GM21786 (cell line): Measurements from ENCODE around the gene IREB2.
"Not testable (repeated sequence)": the region's sequence is repeated elsewhere in the genome, so short reads cannot be mapped to it uniquely, and the experiment has no call there.

Experiments
- ATAC-seq: cut with Tn5 transposase; IDR thresholded peaks from one replicate; pipeline ENCODE4 v1.9.1; 2021; ENCODE audit not compliant: unreplicated experiment

IREB2 gene

DNA sequence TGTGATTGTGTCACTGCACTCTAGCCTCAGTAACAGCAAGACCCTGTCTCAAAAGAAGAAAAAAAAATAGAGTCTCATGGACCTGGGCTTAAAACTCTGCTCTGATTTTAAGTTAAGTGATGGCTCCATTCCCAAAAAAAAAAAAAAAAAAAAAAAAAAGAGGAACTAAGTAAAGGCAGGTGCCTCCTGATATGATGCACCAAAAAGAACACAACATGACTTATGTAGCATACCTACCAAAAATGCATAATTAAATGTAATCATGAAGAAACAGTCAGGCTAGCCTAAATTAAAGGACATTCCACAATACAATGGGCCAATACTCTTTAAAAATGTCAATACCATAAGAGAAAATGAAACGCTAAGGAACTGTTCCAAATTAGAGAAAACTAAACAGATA, 5.4 kb upstream of the IREB2 start:
- no peak for ATAC-seq

DNA sequence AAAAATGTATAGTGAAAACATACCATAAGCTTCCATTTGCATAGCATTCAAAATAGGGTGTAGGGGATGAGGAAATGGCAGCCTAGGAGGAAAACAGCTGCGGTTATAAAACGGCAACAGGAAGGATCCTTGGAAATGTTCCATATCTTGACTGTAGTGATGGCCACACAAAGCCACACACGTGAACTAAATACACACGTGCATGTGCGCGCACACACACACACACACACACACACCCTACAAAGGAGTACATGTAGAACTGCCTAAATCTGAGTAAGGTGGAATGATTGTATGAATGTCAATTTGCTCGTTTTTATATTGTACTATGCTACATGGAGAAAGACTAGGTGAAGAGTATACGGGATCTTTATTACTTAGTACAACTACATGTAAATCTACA, 3.9 kb upstream of the IREB2 start:
- ATAC-seq, result no peak

DNA sequence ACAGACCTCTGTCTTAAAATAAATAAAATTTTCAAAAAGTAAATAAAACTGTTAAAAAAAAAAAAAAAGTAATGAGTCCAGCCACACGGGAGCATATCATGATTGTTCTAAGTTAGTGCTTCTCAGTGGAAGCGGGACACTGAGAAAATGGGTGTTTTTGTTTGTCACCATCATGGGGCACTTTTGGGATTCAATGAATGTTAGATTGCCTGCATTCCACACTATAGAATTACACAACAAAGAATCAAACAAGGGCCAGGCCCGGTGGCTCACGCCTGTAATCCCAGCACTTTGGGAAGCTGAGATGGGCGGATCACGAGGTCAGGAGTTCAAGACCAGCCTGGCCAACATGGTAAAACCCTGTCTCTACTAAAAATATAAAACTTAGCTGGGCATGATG, 3.3 kb upstream of the IREB2 start:
- ATAC-seq, result not testable (repeated sequence)

DNA sequence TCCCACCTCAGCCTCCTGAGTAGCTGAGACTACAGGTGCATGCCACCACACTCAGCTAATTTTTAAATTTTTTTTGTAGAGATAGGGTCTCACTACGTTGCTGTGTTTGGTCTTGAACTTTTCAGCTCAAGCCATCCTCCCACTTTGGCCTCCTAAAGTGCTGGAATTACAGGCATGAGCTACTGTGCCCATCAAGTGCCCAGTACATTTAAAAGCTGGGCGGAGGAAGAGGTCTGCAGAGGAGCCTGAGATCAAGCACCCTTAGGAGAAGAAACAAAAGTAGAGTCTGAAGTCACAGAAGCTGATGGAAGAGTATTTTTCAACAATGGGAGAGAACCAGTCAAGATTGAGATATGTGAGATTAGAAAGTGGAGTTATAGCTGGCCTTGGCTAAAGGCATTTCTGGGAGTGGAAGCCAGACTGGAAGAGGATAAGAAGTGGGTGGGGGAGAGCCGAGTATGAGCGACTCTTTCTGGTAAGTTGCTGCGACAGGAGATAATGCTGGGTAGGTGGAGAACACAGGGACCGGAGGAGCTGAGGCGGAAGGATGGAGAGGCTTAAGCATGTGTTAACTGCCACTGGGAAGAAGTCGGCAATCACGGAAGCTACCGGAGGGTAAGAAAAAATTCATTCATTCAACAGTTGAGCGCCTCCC, 782 bp upstream of the IREB2 start:
- ATAC-seq, result no peak

DNA sequence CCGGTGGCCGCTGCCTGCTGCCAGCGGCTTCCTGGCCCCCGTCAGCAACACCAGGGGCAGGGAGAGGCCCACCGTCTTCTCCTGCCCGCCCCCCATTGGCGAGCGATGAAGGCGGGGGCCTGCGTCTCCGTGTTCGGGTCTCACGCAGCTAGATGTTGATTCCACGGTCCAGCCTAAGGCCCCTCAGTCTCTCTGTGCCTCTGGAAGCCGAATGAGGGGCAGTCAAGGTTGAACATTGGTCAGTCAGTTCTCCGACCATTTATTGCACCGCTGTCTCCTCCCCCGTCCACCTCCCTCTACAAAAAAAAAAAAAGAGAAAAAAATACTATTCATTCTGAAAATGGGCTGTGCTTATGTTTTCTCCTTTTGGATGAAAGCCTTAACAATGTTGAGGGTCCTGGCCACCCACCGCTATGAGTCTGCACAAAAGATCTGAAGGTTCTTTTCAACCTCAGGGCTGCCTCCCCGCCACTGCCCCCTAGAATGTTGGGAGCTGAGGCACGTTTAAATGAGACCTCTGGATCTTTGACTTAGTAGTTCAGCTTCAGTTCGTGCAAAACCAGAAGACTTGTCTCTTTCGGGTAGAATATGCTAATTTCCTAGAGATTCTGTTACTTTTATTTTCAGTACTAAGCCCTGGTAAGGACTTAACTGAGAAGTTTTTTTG, 736 bp downstream of the IREB2 start:
- peak; percentile 22 for ATAC-seq

DNA sequence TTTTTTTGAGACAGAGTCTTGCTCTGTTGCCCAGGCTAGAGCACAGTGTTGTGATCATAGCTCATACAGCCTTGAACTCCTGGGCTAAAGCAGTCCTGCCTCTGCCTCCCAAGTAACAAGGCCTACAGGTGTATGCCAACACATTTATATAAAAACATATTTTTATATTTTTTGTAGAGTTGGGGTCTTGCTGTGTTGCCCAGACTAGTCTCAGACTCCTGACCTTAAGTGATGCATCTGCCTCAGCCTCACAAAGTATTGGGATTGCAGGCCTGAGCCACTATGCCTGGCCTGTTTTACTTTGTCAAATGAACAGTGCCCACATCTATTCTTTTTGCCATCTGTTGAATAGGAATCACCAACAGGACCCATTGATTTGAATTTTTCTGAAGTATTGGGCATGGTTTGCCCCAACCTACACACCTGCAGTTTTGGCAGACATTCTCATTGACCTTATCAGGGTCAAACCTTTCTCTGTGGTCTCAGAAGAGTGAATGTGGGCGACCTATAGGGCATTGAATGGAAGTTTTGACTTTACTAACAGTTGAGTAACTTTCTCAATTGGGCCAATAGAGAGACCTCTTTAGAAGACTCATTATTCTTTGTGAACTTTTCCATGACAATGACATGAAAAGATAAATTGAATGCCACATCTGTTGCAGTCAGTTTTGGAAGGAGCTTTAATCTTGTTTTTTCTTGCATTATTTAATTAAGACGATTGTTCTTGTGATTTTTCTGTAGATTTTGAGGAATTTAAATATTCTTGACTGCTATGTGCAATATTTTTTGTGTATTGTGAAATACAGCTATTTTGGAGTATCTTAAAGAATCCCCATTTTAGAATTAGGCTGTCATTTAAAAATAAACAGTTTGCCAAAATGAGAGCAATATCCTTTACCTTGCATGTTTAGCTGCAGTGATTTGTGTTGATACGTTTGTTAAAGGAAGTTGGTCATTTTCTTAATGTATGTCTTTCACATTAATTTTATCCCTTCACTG, 2.7 kb downstream of the IREB2 start:
- no peak for ATAC-seq

DNA sequence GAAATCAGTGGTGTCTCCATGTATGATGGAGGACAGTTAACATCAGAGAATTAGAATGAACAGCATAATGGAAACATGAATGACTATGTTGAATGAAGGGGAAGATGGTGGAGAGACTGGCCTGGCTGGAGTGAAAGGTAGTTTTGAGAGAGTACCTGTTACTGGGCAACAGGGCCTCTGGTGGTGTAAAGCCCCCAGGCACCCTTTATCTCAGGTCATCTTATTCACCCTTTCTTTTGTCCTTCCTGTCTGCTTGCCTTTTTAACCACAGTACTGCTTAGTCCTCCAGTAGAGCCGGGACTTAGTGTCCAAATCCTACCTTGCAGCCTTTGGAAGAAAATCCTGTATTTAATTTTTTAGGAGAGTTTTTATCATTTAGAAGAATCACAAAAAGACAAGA, 6.2 kb downstream of the IREB2 start:
- ATAC-seq, result no peak

DNA sequence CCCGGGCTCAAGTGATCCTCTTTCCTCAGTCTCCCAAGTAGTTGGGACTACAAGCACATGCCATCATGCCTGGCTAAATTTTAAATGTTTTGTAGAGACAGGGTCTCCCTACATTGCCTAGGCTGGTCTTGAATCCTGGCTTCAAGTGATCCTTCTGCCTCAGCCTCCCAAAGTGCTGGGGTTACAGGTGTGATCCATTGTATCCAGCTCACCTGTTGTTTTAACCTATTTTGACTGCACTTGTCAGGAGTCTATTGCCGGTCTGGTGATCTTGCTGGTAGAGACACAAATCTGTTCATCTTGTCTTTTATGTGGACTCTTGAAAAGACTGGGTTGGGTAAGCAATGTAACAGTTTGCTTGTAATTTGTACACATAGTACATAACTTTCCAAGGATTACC, 7.9 kb downstream of the IREB2 start:
- ATAC-seq, result no peak

DNA sequence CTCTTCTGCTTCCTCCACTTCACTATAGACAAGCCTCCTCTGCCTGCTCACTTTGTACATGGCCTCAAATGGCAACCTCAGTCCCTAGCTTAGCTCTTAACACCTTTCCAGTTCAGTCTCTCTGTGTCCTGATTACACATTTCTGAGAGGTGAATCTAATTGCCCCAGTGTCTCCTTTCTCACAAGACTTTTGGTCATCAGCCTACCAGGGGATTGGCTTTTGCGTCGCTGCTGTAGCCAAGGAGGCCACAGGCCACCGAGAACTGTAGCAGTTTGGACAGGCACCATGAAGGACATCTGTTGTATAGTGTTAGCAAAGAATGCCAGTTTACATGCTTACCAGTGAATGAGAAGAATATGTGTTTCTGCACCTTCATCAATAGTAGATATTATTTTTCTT, 8.5 kb downstream of the IREB2 start:
- ATAC-seq, result no peak

DNA sequence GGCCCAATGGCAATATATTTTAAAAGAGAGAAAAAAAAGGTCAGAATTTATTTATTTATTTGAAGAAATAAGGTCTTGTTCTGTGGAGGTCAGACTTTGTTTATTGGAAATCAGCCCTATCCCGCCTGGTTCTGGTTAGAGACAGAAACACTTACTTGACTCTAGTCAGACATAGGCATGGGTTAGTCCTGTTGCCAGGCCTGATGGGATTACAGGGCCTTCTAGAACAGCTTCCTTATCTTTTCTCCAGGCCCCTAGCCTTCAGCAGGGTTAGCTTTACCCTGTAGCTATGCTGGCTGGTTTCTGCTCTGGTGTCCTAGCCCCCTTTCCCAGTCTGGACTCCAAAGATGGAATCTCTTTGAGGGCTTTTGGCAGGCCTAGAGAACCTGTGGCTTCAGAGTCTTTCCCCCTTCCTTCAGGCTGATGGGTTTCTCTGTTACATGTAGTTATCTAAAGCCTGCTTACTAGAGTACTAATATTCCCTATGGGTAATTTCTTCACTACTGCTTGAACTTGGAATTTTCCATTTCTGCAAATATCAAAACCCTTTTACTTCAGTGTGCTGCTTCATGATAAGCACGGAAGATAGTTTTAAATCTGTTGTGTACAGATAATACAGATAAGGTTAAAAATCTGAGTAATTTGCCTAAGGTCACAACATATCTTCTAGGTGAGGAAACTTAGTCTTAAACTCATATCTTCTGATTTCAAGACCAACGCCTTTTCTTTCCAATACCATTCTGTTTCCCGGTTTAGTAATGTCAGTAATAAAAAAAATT, 10.6 kb downstream of the IREB2 start:
- no peak for ATAC-seq

DNA sequence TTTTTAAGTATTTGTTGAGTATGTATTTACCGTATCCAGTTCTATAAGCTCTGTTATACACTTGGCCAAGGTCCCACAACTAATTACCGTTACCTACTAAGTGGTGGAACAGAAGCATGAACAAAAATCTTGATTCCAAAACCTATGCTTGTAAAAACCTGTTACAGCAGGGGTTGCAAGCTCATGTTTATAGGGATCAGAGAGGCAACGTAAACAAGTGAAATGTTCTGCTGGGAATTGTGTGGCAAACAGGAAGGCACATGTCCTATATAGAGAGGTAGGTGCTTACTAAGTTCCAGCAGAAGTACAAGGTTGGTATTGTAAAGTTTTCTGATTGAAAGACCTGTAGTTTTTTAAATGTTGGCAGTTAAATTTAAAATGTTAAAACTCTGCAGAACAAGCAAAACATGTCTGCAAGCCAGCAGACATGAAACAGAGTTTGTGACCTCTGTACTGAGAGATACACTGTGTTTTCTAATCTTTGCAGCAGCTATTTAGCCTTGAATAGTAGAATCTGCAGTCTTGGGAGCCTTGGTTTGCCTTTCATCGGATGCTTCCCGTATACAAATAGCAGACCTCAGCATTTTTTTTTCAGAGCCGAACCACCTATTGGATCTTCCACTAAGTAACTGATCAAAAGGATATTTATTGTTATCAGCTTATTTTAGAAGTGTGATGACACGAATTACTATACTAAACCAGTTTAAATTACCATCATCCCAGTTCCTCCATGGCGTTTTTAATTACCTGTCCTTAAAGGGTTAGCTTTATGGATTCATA, 11.4 kb downstream of the IREB2 start:
- no peak for ATAC-seq

DNA sequence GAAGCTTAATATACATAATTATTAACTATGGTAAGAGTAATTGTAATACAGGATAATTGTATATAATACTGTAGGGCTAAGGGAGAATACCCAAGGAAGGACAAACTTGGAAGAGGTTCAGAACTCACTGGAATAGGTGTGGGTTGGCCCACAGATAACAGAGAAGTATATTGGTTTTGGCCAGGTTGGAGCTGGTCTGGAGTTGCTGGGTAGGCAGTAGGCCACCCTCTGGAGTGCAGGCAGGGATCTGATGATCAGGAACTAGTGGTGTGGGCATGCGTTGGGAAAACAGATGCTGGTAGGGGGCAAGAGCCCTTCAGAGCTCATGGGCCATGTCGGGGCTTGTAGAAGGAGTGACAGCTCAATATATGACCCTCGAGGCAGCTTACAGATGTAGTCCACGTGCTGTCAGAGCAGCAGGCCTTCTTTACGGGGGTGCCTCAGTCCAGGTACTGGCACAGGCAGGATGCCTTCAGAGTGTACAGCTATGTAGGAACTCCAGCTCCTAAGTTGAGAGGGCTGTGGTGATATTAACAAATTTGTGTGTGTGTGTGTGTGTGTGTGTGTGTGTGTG, 12.4 kb downstream of the IREB2 start:
- no peak for ATAC-seq

DNA sequence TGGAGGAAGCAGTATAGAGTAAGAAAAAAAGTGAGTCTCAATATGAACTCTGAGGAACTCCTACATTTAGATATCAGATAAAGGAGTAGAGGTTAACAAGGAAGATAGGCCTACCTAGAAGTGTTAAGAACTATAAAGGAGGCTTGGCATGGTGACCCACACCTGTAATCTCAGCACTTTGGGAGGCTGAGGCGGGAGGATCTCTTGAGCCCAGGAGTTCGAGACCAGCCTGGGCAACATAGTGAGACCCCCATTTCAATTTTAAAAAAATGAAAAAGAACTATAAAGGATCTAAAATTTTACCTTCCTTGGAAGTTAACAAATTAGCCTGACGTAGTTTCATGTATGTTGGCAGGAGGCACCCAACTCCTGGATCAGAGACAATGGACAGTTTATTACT, 14.5 kb downstream of the IREB2 start:
- no peak for ATAC-seq

DNA sequence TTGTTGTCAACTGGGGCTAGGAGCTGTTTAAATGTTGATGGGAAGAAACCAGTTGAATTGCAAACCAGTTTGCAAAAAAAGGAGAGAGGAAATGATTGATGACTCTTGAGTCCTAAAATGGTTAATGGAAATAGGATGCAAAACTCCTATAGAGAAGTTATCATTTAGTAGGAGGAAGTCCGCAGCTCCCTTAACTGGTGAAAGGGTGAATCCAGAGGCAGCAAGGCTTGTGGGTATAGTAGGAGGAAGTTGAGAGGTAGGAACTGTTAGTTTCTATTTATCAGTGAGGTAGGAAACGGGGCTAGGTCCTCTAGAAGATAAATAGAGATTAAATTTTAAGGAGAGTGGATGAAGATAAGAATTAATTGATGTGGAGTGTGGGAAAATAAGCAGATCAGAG, 15.4 kb downstream of the IREB2 start:
- no peak for ATAC-seq

DNA sequence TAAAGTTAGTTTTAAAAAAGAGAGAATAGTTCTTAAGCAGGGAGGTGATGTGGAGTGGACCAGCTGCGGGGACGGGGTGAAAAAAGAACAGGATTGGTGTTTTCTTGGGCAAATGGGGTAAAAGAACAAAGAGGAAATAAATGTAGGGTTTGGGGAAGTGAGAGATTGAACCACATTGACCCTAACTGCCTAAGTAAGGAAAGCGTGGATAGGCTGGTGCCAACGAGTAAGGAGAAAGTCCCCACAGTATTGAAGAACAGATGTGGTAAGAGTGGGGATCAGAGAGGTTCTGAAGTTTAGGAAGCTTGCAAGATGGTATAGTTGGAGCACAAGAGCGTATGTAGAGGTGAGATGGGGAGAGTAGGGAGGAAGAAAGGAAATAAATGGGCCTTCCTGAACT, 17.0 kb downstream of the IREB2 start:
- ATAC-seq, result no peak

DNA sequence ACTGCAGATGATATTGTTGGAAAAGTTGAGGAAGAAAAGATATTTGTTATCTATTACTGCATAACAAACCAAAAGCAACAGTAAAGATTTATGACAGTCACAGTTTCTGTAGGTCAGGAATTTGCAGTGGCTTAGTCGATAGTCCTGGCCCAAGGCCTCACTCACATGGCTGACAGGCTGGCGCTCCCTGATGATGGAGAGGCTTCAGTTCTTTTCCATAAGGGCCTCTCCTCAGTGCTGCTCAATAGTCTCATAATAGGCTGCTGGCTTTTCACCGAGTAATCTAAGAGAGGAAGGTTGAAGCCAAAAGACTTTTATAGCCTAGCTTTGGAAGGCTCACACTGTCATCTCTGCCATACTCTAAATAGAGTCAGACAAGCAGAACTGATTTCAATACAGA, 17.7 kb downstream of the IREB2 start:
- no peak for ATAC-seq

DNA sequence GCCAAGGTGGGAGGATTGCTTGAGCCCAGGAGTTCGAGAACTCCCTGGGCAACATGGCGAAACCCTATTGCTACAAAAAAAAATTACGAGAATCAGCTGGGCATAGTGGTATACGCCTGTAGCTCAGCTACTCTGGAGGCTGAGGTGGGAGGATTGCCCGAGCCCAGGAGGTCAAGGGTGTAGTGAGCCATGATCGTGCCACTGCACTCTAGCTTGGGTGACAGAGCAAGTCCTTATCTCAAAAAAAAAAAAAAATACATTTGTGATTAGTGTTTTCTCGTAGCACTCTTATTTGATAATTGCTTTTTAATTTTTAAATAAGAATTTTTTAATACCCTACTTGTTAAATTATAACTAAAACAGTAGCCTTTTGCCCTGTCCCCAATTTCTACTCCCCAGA, 18.4 kb downstream of the IREB2 start:
- ATAC-seq, result no peak

DNA sequence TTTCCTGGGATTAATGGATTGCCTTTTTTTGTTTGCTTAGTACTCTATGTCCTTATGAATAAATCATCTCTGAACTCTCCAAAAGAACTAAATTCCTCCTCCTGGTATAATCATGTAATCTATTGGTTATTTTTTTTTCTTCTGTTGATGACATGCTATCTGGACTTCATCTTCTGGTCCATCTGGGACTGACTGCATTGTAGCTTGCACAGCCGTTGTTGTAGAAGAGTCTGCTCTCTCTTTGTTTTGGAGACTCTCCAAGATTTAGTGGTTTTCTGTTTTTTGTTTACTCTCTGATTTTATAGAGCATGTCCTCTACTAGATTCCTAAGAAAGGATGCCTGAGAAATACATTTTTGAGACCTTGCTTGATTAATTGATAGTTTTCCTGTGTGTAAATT, 19.1 kb downstream of the IREB2 start:
- no peak for ATAC-seq

DNA sequence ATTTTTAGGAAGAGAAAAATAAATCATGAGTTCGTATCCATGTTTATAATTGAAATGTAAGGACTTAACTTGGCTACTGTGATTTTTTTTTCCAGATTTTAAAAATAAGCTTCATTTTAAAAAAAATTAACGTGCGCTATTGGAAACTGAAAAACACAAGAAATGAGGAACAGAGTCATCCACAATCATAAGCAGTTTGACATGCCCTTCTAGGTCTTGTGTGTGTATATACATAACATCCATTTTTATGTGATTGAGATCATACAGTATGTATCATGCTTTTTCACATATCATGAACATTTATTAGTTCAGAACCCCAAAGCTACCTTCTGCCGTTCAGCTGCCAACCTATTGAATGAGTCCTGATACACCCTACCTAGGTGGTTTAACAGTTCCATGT, 22.7 kb downstream of the IREB2 start:
- no peak for ATAC-seq
